HepG2 (cell line): ENCODE measurements around the gene PSMC1. TPM values are rescaled to one million over a fixed set of nuclear protein-coding genes. Genes with fewer than 3 reads are reported as not detected.
A peak's percentile ranks its signal among the peaks of the same experiment; 100 is the strongest.

Source experiments
- FOXA3 ChIP-seq: IDR thresholded peaks from 2 replicates; pipeline ENCODE4 v1.6.1; 2016; ENCODE audit warnings: missing genetic modification reagents, missing compliant biosample characterization
- GATA4 ChIP-seq: sonication (generic); IDR thresholded peaks from 2 replicates; pipeline ENCODE4 v1.6.1; 2016; ENCODE audit warnings: antibody characterized with exemption, low read depth, borderline replicate concordance
- GMEB1 ChIP-seq: sonication (generic); formaldehyde crosslinking; IDR thresholded peaks from 2 replicates; pipeline ENCODE4 v1.5.1; 2020; ENCODE audit warnings: missing genetic modification reagents, mild to moderate bottlenecking, borderline replicate concordance
- JDP2 ChIP-seq: sonication (generic); formaldehyde crosslinking; IDR thresholded peaks from 2 replicates; pipeline ENCODE4 v1.8.1; 2022; ENCODE audit warnings: missing genetic modification reagents, borderline replicate concordance
- KDM1A ChIP-seq: IDR thresholded peaks from 2 replicates; pipeline ENCODE4 v1.6.1; 2016; ENCODE audit warnings: missing compliant biosample characterization
- MXI1 ChIP-seq: IDR thresholded peaks from 3 replicates; pipeline ENCODE4 v1.6.1; 2012; ENCODE audit warnings: low read depth, low read length, inconsistent platforms, borderline replicate concordance
- POLR2AphosphoS5 ChIP-seq: IDR thresholded peaks from 2 replicates; pipeline ENCODE4 v1.6.1; 2012; ENCODE audit warnings: low read depth, low read length
- RCOR2 ChIP-seq: IDR thresholded peaks from 2 replicates; pipeline ENCODE4 v1.6.1; 2016; ENCODE audit warnings: missing biosample characterization, missing genetic modification reagents
- SMAD9 ChIP-seq: sonication (generic); formaldehyde crosslinking; IDR thresholded peaks from 2 replicates; pipeline ENCODE4 v1.5.1; 2020; ENCODE audit warnings: mild to moderate bottlenecking, missing genetic modification reagents
- SNRNP70 ChIP-seq: fragments of 200-400 bp; formaldehyde crosslinking; IDR thresholded peaks from 2 replicates; pipeline ENCODE4 v1.6.1; 2017; ENCODE audit warnings: mild to moderate bottlenecking, low read depth, low read length, moderate library complexity
- polyA plus RNA-seq, 8 experiments: library from polyadenylated mRNA; depleted of rRNA in 3 of 8; stranded (reverse) in 7 of 8; unstranded in 1 of 8; fragments of >200 nt; fragmentation: Illumina TruSeq in 4 of 8; extraction: Trizol in 4 of 8; gene quantifications; 2 replicates each; pipeline versions ENCODE4 v1.2.1 to v1.2.3, GENCODE V29; 2011 to 2016; ENCODE audit warnings: low read depth in 4 of 8, missing spikeins in 1 of 8, mixed read lengths in 1 of 8; ENCODE audit not compliant: insufficient read depth in 1 of 8
- total RNA-seq, 5 experiments: library from RNA; depleted of rRNA; stranded (reverse); fragments of >200 nt; fragmentation: Illumina TruSeq; extraction: Trizol; gene quantifications; 2 replicates each; pipeline ENCODE4 v1.2.3, GENCODE V29; 2016; ENCODE audit warnings: low read depth in 1 of 5
- TF ChIP-seq, protein P1 (sequence below): sonication (generic); formaldehyde crosslinking; IDR thresholded peaks from 2 replicates; pipeline ENCODE4 v1.4.0; 2020; ENCODE audit warnings: missing genetic modification reagents

The PSMC1 gene
- total and polyA plus RNA-seq, 2 of the 13 experiments (the other 11 are each of a cell fraction or from before 2014, with no cell fraction given): 48.6 to 167 TPM

DNA sequence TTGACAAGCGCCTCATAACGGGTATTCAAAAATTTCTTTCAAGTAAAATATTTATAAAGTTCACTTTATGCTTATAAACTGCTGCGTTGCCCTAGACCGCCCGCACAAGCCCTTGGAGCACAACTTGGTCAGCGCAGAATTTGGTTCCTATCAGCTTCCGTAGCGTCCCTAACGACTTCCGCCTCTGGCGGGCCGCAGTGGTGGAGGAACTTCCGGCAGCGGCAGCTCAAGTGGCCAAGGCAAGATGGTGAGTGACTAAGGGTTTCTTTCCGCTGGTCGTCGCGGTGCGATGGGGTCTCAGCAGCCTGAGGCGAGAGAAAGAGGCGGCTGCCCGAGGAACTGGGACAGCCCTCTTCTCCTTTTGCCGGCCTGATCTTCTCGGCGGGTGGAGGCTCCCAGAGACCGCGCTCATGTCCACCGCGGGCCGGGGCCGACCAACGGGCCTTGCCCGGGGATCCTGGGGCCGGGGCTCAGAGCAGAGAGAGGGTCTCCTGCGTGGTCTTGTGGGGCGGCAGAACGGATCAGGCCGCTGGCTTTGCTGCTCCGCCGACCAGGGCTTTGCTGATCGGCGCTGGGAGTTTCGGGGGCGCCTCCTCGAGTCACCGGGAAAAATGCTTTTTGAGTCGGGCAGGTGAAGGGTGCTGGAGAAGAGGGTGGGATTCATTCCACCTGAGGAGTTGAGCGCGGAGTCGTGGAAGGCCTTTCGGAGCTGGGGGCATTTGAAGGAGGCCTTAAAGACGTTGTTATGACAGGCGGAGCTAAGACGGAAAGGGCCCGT, at the start of gene PSMC1 (continued):
- TF ChIP-seq, protein P1, sequence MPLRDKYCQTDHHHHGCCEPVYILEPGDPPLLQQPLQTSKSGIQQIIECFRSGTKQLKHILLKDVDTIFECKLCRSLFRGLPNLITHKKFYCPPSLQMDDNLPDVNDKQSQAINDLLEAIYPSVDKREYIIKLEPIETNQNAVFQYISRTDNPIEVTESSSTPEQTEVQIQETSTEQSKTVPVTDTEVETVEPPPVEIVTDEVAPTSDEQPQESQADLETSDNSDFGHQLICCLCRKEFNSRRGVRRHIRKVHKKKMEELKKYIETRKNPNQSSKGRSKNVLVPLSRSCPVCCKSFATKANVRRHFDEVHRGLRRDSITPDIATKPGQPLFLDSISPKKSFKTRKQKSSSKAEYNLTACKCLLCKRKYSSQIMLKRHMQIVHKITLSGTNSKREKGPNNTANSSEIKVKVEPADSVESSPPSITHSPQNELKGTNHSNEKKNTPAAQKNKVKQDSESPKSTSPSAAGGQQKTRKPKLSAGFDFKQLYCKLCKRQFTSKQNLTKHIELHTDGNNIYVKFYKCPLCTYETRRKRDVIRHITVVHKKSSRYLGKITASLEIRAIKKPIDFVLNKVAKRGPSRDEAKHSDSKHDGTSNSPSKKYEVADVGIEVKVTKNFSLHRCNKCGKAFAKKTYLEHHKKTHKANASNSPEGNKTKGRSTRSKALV: no peak
- TF ChIP-seq POLR2AphosphoS5 (peak; percentile 85), SMAD9 (CRISPR knock-in tag) (no peak), SNRNP70 (no peak), GMEB1 (peak; percentile 67; the same call in 1 of the 2 replicates), JDP2 (CRISPR knock-in tag) (no peak), FOXA3 (CRISPR knock-in tag) (peak; percentile 48; the same call in 1 of the 2 replicates), MXI1 (no peak; the same call in 2 of the 3 replicates), KDM1A (CRISPR knock-in tag) (no peak), RCOR2 (0 out of 2 replicates have a peak, but pooled peaks have one; percentile 28), GATA4 (no peak)
